Measurements from ENCODE around the gene OST4.

Gene OST4

DNA sequence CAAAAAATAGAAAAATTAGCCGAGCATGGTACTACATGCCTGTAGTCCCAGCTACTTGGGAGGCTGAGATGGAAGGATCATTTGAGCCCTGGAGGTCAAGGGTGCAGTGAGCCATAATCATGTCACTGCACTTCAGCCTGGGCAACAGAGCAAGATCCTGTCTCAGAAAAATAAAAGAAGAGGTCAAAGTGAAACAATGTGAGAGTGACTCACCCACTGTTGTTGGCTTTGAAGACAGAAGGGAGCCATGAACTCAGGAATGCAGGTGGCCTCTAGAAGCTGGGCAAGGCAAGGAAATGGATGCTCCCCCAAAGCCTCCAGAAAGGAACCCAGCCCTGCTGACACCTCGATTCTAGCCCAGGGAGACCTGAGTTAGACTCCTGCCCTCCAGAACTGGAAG, 42.4 kb downstream of the OST4 start:
- in situ Hi-C loops (cut with HindIII; ENCODE audit: low sequenced_read_pairs) = no loop called here

DNA sequence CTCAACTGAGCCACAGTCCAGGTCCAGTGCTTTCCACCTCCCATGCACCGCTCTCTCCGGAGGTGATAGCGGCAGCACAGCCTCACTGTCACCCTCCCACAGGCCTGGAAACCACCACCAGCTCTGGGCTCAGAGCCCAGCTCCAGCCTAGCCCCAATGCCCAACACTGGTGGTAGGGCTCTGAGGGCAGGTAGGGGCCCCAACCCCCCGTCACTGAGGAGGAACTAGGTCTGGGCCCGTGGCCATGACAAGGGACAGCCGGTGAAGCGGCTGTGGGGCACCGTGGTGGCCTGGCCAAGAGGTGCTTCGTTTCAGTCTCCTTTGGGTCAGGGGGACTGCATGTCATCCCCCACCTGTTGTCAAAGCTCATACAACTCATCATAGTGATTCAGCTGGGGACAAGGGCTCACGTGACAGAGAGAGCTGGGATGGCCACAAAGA, 44.2 kb downstream of the OST4 start:
- in situ Hi-C loops (cut with HindIII; ENCODE audit: low sequenced_read_pairs) = no loop called here

- in situ Hi-C loops (cut with HindIII; ENCODE audit: low sequenced_read_pairs) = no loop called here
These were observed 45.3 kb downstream of the OST4 start for GRCh38 chr2:27025861-27026851.

DNA sequence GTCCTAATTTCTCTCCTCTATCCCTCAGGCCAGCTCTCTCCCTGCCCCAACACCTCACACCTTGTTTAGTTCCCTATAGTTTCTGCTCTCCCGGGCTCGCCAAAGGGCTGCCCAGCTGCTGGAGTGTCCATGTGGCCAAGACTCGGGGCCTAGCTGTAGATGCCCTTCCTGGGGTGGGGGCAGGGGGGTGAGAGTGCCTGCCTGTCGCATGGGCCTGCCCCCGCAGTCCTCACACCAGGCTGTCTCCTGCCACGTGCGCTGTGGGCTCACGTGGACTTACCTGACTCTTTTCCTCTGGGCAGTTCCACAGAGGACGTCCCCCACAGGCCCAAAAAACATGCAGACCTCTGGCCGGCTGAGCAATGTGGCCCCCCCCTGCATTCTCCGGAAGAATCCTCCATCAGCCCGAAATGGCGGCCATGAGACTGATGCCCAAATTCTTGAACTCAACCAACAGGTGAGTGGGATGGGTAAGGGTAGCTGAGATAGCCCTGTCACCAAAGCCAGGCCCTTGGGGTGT, 46.1 kb downstream of the OST4 start:
- in situ Hi-C loops (cut with HindIII; ENCODE audit: low sequenced_read_pairs) = no loop called here

GRCh38 chr2:27024812-27025211, 46.6 kb downstream of the OST4 start:
- in situ Hi-C loops (cut with HindIII; ENCODE audit: low sequenced_read_pairs) = no loop called here

- in situ Hi-C loops (cut with HindIII; ENCODE audit: low sequenced_read_pairs) = no loop called here
These were observed 47.3 kb downstream of the OST4 start for GRCh38 chr2:27024188-27024587.

DNA sequence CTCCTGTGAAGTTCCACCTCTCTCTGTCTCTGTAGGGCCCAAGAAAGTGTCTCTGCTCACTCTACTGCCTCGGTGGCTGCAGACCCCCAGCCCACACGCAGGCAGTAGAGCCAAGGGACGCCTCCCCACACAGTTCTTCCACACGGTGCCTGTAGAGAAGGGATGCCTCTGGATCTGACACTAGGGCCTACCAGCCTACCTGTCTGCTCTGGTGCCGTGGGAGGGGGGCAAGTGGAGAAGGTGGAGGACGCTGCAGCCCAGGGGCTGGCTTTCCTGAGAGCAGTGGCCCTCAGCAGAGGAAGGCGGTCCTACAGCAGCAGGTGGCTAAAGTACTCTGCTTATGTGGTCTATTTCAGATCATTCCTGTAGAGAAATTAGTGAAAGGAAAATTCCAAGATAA, 47.7 kb downstream of the OST4 start:
- in situ Hi-C loops (cut with HindIII; ENCODE audit: low sequenced_read_pairs) = no loop called here

- in situ Hi-C loops (cut with HindIII; ENCODE audit: low sequenced_read_pairs) = no loop called here
These were observed 50.0 kb downstream of the OST4 start for GRCh38 chr2:27021253-27022049.
